Endothelial cell of umbilical vein (primary cell): Measurements from ENCODE around the gene KDM5B. TPM values are rescaled to one million over a fixed set of nuclear protein-coding genes. Genes with fewer than 3 reads are reported as not detected.

Source experiments
- BruUV-seq: library from RNA; stranded (reverse); fragments of 400-500 nt; replicated peaks from 2 replicates; lab custom pipeline; 2021; lab: Mats Ljungman, UMichigan
- CTCF ChIA-PET: fragments of 300-600, 350-600 bp; sonication (Branson Sonifier 250); formaldehyde crosslinking; loops from one replicate; lab custom pipeline; 2021; ENCODE audit warnings: antibody characterized with exemption, inconsistent platforms; lab: Charles Lee
- POLR2A ChIA-PET: fragments of 300-600, 350-600 bp; sonication (Branson Sonifier 250); formaldehyde crosslinking; loops from one replicate; lab custom pipeline; 2021; ENCODE audit warnings: antibody characterized with exemption, inconsistent platforms; lab: Charles Lee
- DNase-seq: peaks from one replicate; pipeline ENCODE4 v3.0.0-alpha.2; 2011; ENCODE audit warnings: low read depth, low spot score
- FAIRE-seq: peaks from 2 replicates; lab custom pipeline; 2011; peaks lifted over from hg19 to GRCh38; lab: Jason Lieb, UNC
- H2AFZ ChIP-seq: 2 replicates; pipeline ENCODE4 v1.6.0; 2012; ENCODE audit warnings: low read depth, low read length, control low read depth, inconsistent platforms
- H3K27ac ChIP-seq: 2 replicates; pipeline ENCODE4 v1.5.1; 2011; ENCODE audit warnings: low read depth, mild to moderate bottlenecking, control low read depth, low read length, moderate library complexity; ENCODE audit not compliant: insufficient read depth
- H3K27me3 ChIP-seq, 2 experiments: 2 replicates each; pipeline versions ENCODE4 v1.6.0 to v1.6.1; 2011; ENCODE audit warnings: low read length in 2 of 2, mixed read lengths in 1 of 2; ENCODE audit not compliant: control insufficient read depth in 2 of 2, insufficient read depth in 2 of 2
- H3K36me3 ChIP-seq, 2 experiments: 2 replicates in 1 of 2; 3 replicates in 1 of 2; pipeline ENCODE4 v1.5.1; 2011; ENCODE audit warnings: low read length in 2 of 2, mild to moderate bottlenecking in 1 of 2, moderate library complexity in 1 of 2; ENCODE audit not compliant: control insufficient read depth in 2 of 2, insufficient read depth in 2 of 2; ENCODE audit errors: extremely low read depth in 1 of 2
- H3K4me1 ChIP-seq: 3 replicates; pipeline ENCODE4 v1.5.1; 2011; ENCODE audit warnings: mild to moderate bottlenecking, low read length; ENCODE audit not compliant: control insufficient read depth, insufficient read depth; ENCODE audit errors: extremely low read depth
- H3K4me2 ChIP-seq: 2 replicates; pipeline ENCODE4 v1.6.1; 2011; ENCODE audit warnings: low read length, control low read depth, mixed read lengths; ENCODE audit not compliant: insufficient read depth
- H3K4me3 ChIP-seq, 3 experiments: fragments of 200-600 bp in 1 of 3; sonication (generic), shearing (Covaris generic) in 1 of 3; replicated peaks in 1 of 3; 2 replicates each; pipeline ENCODE4 v1.5.1; 2011 to 2016; ENCODE audit warnings: control low read depth in 3 of 3, low read length in 3 of 3, mild to moderate bottlenecking in 2 of 3, inconsistent platforms in 1 of 3, low read depth in 1 of 3, moderate library complexity in 1 of 3; ENCODE audit not compliant: insufficient read depth in 1 of 3
- H3K79me2 ChIP-seq: 2 replicates; pipeline ENCODE4 v1.6.0; 2012; ENCODE audit warnings: low read length, inconsistent platforms; ENCODE audit not compliant: control insufficient read depth, insufficient read depth
- H3K9ac ChIP-seq: replicated peaks from 2 replicates; pipeline ENCODE3; 2011; ENCODE audit warnings: low read length, control low read depth; ENCODE audit not compliant: insufficient read depth; ENCODE audit errors: extremely low read depth
- H3K9me1 ChIP-seq: replicated peaks from 3 replicates; pipeline ENCODE4 v1.6.0; 2011; ENCODE audit warnings: mild to moderate bottlenecking, low read length; ENCODE audit not compliant: control insufficient read depth, insufficient read depth; ENCODE audit errors: extremely low read depth
- H3K9me3 ChIP-seq: replicated peaks from 2 replicates; pipeline ENCODE4 v1.5.1; 2012; ENCODE audit warnings: low read length, inconsistent platforms; ENCODE audit not compliant: control insufficient read depth, insufficient read depth
- H4K20me1 ChIP-seq: replicated peaks from 2 replicates; pipeline ENCODE3; 2011; ENCODE audit warnings: mild to moderate bottlenecking, low read length; ENCODE audit not compliant: control insufficient read depth, insufficient read depth; ENCODE audit errors: extremely low read depth
- EZH2 ChIP-seq: IDR thresholded peaks from 2 replicates; pipeline ENCODE4 v1.6.1; 2012; ENCODE audit warnings: borderline replicate concordance, low read depth, mild to moderate bottlenecking, moderate library complexity, low read length, inconsistent platforms; ENCODE audit not compliant: severe bottlenecking
- FOS ChIP-seq: IDR thresholded peaks from 2 replicates; pipeline ENCODE4 v1.6.1; 2011; ENCODE audit warnings: mild to moderate bottlenecking, low read length, moderate library complexity, borderline replicate concordance; ENCODE audit not compliant: insufficient read depth
- GATA2 ChIP-seq: IDR thresholded peaks from 2 replicates; pipeline ENCODE4 v1.7.0; 2011; ENCODE audit warnings: low read depth, mild to moderate bottlenecking, moderate library complexity, mixed read lengths, low read length; ENCODE audit not compliant: insufficient read length, insufficient read depth
- JUN ChIP-seq: IDR thresholded peaks from 2 replicates; pipeline ENCODE4 v1.6.1; 2011; ENCODE audit warnings: borderline replicate concordance, low read depth; ENCODE audit not compliant: insufficient read length, insufficient read depth
- MAX ChIP-seq: IDR thresholded peaks from 2 replicates; pipeline ENCODE4 v1.6.1; 2011; ENCODE audit not compliant: insufficient read depth, insufficient read length
- MYC ChIP-seq: IDR thresholded peaks from one replicate; pipeline ENCODE4 v1.6.1; 2011; ENCODE audit warnings: mild to moderate bottlenecking, low read depth, low read length
- POLR2A ChIP-seq: IDR thresholded peaks from 2 replicates; pipeline ENCODE4 v1.6.1; 2012; ENCODE audit warnings: low read depth, mild to moderate bottlenecking, control low read depth, low read length
- POLR2AphosphoS5 ChIP-seq: IDR thresholded peaks from 2 replicates; pipeline ENCODE4 v1.6.1; 2012; ENCODE audit warnings: low read depth, mild to moderate bottlenecking, control low read depth, low read length, moderate library complexity; ENCODE audit not compliant: insufficient read depth
- dilution Hi-C: fragments of 300-500 bp; cut with MboI; formaldehyde crosslinking; loops from one replicate; pipeline ENCODE4 v1.15.0; 2019; ENCODE audit warnings: low sequenced_read_pairs; ENCODE audit not compliant: extremely low pct_ligation_motif_present
- intact Hi-C: fragments of 100-400 bp; cut with micrococcal nuclease; formaldehyde crosslinking; loops from one replicate; pipeline ENCODE4 v1.10.0; 2022
- polyA plus RNA-seq, 4 experiments: library from polyadenylated mRNA; depleted of rRNA in 3 of 4; stranded (reverse) in 3 of 4; unstranded in 1 of 4; fragments of >200 nt; gene quantifications; 2 replicates each; pipeline versions ENCODE4 v1.2.1 to v1.2.3, GENCODE V29; 2011 to 2012; ENCODE audit warnings: missing spikeins in 1 of 4
- total RNA-seq: library from RNA; stranded (reverse); gene quantifications from 2 replicates; pipeline ENCODE4 v1.2.3, GENCODE V29; 2021
- TF ChIP-seq, protein P1 (sequence below), 2 donors: IDR thresholded peaks; 1 replicate in 1 of 2; 2 replicates in 1 of 2; pipeline ENCODE4 v1.5.1; 2011; ENCODE audit warnings: low read length in 2 of 2, mild to moderate bottlenecking in 2 of 2, moderate library complexity in 2 of 2, control low read depth in 1 of 2, inconsistent platforms in 1 of 2, low read depth in 1 of 2; ENCODE audit not compliant: insufficient read depth in 1 of 2; ENCODE audit errors: extremely low read depth in 1 of 2

The KDM5B gene
- total and polyA plus RNA-seq, 2 donors (not counting 3 experiments of a cell fraction or from before 2014, with no cell fraction given), result 25.2 to 65.5 TPM

DNA sequence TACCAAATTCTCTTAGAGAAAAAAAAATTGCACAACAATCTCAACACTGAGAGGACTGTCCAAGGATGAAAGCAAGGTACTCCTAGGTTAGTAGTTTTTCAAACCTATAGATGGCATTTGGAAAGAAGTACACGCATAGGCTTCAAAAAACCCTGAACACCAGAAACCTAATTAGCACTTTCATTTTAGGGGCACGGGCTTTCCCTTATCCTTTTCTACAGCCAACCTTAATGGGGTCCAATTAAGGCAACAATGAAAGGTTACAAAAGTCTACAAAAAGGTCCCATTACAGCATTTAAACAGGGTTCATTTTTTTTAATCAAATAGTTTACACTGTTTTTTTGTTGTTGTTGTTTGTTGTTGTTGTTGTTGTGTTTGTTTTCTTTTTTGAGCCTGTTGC is 6.2 kb downstream of the KDM5B start:
- intact Hi-C loops, result no loop called here
- no peak for FAIRE-seq
- Histone ChIP-seq H4K20me1 (peaks cover 18% of the 10 kb centered on the region), H3K9me1 (peaks cover 2% of the 10 kb centered on the region), H3K79me2 (peaks cover 82% of the 10 kb centered on the region), H3K4me1 (peaks cover 2% of the 10 kb centered on the region), H3K4me2 (no peak overlapping the region), H3K4me3 (no peak overlapping the region), H3K9me3 (no peaks in the 10 kb centered on the region), H3K27ac (no peak overlapping the region), H3K36me3 (peaks cover 0 to 2% of the 10 kb centered on the region in 2 experiments), H3K9ac (no peak overlapping the region), H3K27me3 (no peaks in the 10 kb centered on the region), H2AFZ (no peak overlapping the region)
- ChIA-PET POLR2A (no interaction called here), CTCF (no interaction called here)
- dilution Hi-C loops, result no loop called here
- BruUV-seq, result no TSS peak
- no peak for DNase-seq
- TF ChIP-seq EZH2, result no peak
- TF ChIP-seq, protein P1, sequence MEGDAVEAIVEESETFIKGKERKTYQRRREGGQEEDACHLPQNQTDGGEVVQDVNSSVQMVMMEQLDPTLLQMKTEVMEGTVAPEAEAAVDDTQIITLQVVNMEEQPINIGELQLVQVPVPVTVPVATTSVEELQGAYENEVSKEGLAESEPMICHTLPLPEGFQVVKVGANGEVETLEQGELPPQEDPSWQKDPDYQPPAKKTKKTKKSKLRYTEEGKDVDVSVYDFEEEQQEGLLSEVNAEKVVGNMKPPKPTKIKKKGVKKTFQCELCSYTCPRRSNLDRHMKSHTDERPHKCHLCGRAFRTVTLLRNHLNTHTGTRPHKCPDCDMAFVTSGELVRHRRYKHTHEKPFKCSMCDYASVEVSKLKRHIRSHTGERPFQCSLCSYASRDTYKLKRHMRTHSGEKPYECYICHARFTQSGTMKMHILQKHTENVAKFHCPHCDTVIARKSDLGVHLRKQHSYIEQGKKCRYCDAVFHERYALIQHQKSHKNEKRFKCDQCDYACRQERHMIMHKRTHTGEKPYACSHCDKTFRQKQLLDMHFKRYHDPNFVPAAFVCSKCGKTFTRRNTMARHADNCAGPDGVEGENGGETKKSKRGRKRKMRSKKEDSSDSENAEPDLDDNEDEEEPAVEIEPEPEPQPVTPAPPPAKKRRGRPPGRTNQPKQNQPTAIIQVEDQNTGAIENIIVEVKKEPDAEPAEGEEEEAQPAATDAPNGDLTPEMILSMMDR (IDR thresholded peaks at IDR 0.05; ENCODE audit: extremely low read depth in 1 of 2, insufficient read depth in 1 of 2, low read depth in 1 of 2, low read length in 2 of 2), result no peak
- no peak for TF ChIP-seq POLR2AphosphoS5
- TF ChIP-seq POLR2A, result no peak
- no peak for TF ChIP-seq JUN
- no peak for TF ChIP-seq MYC

GRCh38 chr1:202801175-202801574 is 7.0 kb downstream of the KDM5B start:
- Histone ChIP-seq H3K4me1 (no peaks in the 10 kb centered on the region), H3K27me3 (no peaks in the 10 kb centered on the region), H3K9me1 (peaks cover 2% of the 10 kb centered on the region), H3K79me2 (peaks cover 82% of the 10 kb centered on the region), H4K20me1 (peaks cover 23% of the 10 kb centered on the region), H2AFZ (no peak overlapping the region), H3K9me3 (no peaks in the 10 kb centered on the region), H3K4me2 (no peak overlapping the region), H3K9ac (no peak overlapping the region), H3K27ac (no peak overlapping the region), H3K36me3 (peaks cover 0 to 2% of the 10 kb centered on the region in 2 experiments), H3K4me3 (no peak overlapping the region)
- dilution Hi-C loops (no loop called here), intact Hi-C loops (no loop called here)
- ChIA-PET POLR2A (no interaction called here), CTCF (interaction anchor here (1.0 to 1.1 kb wide), 2 partner anchors 9 to 17 kb away, joined by 3 to 4 read pairs; no protein-coding TSS in a partner anchor)
- no peak for TF ChIP-seq GATA2
- TF ChIP-seq POLR2A, result no peak
- no peak for TF ChIP-seq MYC
- TF ChIP-seq, protein P1 (IDR thresholded peaks at IDR 0.05; ENCODE audit: extremely low read depth in 1 of 2, insufficient read depth in 1 of 2, low read depth in 1 of 2, low read length in 2 of 2), result no peak
- TF ChIP-seq JUN, result no peak
- no peak for TF ChIP-seq EZH2
- no peak for TF ChIP-seq MAX
- TF ChIP-seq FOS, result no peak
- no peak for TF ChIP-seq POLR2AphosphoS5
- DNase-seq (no peak), FAIRE-seq (no peak)
- BruUV-seq, result no TSS peak
